PFSK-1 (cell line): Measurements from ENCODE around the gene RAB3C.

ENCODE experiments used
- POLR2AphosphoS5 ChIP-seq: IDR thresholded peaks from 2 replicates; pipeline ENCODE4 v1.6.1; 2012; ENCODE audit warnings: low read depth, mild to moderate bottlenecking, control low read depth, low read length, moderate library complexity
- SIN3A ChIP-seq: IDR thresholded peaks from 2 replicates; pipeline ENCODE4 v1.6.1; 2012; ENCODE audit warnings: mild to moderate bottlenecking, low read length, moderate library complexity, borderline replicate concordance; ENCODE audit not compliant: insufficient read depth
- TF ChIP-seq, protein P1 (sequence below), 2 experiments: IDR thresholded peaks; 2 replicates each; pipeline versions ENCODE4 v1.6.1 to v1.8.0; 2011 to 2012; ENCODE audit warnings: low read depth in 2 of 2, low read length in 2 of 2, control low read depth in 1 of 2, inconsistent platforms in 1 of 2, mild to moderate bottlenecking in 1 of 2, moderate library complexity in 1 of 2; ENCODE audit not compliant: insufficient read depth in 1 of 2

DNA sequence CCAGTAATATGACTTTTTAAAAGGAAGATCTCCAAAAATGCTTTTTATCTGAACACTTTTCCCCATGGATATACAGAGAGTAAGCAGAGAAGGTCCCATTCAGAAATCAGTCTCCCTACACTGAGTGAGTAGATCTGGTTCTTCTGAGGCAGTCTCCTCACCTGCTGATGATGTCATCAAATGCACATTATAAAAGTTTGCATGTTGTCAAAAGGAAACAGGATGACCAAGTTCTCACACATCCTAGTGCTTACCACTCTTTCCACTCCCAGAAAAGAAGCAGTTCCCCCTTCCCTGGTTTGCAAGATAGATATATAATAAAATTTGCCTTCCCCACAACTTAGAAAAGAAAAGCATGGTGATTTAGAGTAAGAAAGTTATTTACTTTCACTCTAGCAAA lies 180.5 kb downstream of the RAB3C start:
- no peak for TF ChIP-seq POLR2AphosphoS5
- no peak for TF ChIP-seq SIN3A
- TF ChIP-seq, protein P1, sequence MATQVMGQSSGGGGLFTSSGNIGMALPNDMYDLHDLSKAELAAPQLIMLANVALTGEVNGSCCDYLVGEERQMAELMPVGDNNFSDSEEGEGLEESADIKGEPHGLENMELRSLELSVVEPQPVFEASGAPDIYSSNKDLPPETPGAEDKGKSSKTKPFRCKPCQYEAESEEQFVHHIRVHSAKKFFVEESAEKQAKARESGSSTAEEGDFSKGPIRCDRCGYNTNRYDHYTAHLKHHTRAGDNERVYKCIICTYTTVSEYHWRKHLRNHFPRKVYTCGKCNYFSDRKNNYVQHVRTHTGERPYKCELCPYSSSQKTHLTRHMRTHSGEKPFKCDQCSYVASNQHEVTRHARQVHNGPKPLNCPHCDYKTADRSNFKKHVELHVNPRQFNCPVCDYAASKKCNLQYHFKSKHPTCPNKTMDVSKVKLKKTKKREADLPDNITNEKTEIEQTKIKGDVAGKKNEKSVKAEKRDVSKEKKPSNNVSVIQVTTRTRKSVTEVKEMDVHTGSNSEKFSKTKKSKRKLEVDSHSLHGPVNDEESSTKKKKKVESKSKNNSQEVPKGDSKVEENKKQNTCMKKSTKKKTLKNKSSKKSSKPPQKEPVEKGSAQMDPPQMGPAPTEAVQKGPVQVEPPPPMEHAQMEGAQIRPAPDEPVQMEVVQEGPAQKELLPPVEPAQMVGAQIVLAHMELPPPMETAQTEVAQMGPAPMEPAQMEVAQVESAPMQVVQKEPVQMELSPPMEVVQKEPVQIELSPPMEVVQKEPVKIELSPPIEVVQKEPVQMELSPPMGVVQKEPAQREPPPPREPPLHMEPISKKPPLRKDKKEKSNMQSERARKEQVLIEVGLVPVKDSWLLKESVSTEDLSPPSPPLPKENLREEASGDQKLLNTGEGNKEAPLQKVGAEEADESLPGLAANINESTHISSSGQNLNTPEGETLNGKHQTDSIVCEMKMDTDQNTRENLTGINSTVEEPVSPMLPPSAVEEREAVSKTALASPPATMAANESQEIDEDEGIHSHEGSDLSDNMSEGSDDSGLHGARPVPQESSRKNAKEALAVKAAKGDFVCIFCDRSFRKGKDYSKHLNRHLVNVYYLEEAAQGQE (IDR thresholded peaks at IDR 0.05; ENCODE audit: insufficient read depth in 1 of 2, low read depth in 2 of 2, low read length in 2 of 2): no peak
